RCC 7860 (cell line): ENCODE results near the gene CCDC188.

ENCODE experiments used
- DNase-seq: peaks from one replicate; pipeline ENCODE4 v3.0.0-alpha.2; 2015; ENCODE audit warnings: low spot score
- FAIRE-seq: peaks from 2 replicates; lab custom pipeline; 2012; peaks lifted over from hg19 to GRCh38; lab: Jason Lieb, UNC

The CCDC188 gene

GRCh38 chr22:20108757-20109230, 42.1 kb downstream of the CCDC188 start:
- no peak for DNase-seq
- FAIRE-seq, result no peak

GRCh38 chr22:20107951-20108756, 42.7 kb downstream of the CCDC188 start:
- DNase-seq, result no peak
- no peak for FAIRE-seq

- DNase-seq (no peak), FAIRE-seq (no peak)
These were observed 43.4 kb downstream of the CCDC188 start for GRCh38 chr22:20107471-20107901.

- FAIRE-seq (no peak), DNase-seq (no peak)
These were observed 44.0 kb downstream of the CCDC188 start for GRCh38 chr22:20106849-20107237.

- FAIRE-seq (no peak), DNase-seq (no peak)
These were observed 44.5 kb downstream of the CCDC188 start for GRCh38 chr22:20106205-20106848.

- DNase-seq, result no peak
- no peak for FAIRE-seq
These were observed 45.2 kb downstream of the CCDC188 start for GRCh38 chr22:20105456-20106204.

- FAIRE-seq (no peak), DNase-seq (no peak)
These were observed 48.6 kb downstream of the CCDC188 start for GRCh38 chr22:20102203-20102780.

- FAIRE-seq, result no peak
- no peak for DNase-seq
These were observed 49.2 kb downstream of the CCDC188 start for GRCh38 chr22:20101638-20102037.

GRCh38 chr22:20099099-20099711, 51.6 kb downstream of the CCDC188 start:
- no peak for FAIRE-seq
- no peak for DNase-seq
